ENCODE data around the gene ACOX2. TPM values are rescaled to one million over a fixed set of nuclear protein-coding genes. Genes with fewer than 3 reads are reported as not detected.

ACOX2 gene
- total and polyA plus RNA-seq, 2 of the 13 experiments (the other 11 are each of a cell fraction or from before 2014, with no cell fraction given) = 42.6 to 98.5 TPM

GRCh38 chr3:58575971-58576652, 39.1 kb upstream of the ACOX2 start (continued):
- TF ChIP-seq ZXDC (CRISPR knock-in tag; IDR thresholded peaks at IDR 0.05) = no peak
- no peak for TF ChIP-seq ZNF44 (CRISPR knock-in tag; IDR thresholded peaks at IDR 0.05)
- no peak for TF ChIP-seq AGO2 (optimal IDR thresholded peaks at IDR 0.05; ENCODE audit: low read depth, low read length)
- TF ChIP-seq IRF9 (CRISPR knock-in tag; IDR thresholded peaks at IDR 0.05; ENCODE audit: borderline replicate concordance) = no peak
- no peak for TF ChIP-seq NFYC (CRISPR knock-in tag; IDR thresholded peaks at IDR 0.05)
- no peak for TF ChIP-seq GATAD2A (CRISPR knock-in tag; IDR thresholded peaks at IDR 0.05)
- no peak for TF ChIP-seq ZNF792 (CRISPR knock-in tag; IDR thresholded peaks at IDR 0.05)
- no peak for TF ChIP-seq ZSCAN9 (CRISPR knock-in tag; IDR thresholded peaks at IDR 0.05; ENCODE audit: borderline replicate concordance)
- no peak for TF ChIP-seq STAG1 (CRISPR knock-in tag; IDR thresholded peaks at IDR 0.05)

GRCh38 chr3:58574682-58575081, 37.7 kb upstream of the ACOX2 start:
- intact Hi-C loops (cut with micrococcal nuclease; ENCODE audit: unreplicated experiment) (no loop called here), in situ Hi-C loops (cut with HindIII; ENCODE audit: extremely low pct_ligation_motif_present, low pct_unique_long_range_greater_than_20kb) (no loop called here)
- Histone ChIP-seq H3K4me3 (replicated peaks in 1 of 3; ENCODE audit: insufficient read depth in 1 of 3, low read depth in 2 of 3, low read length in 3 of 3) (no peak overlapping the region), H3K36me3 (replicated peaks in 1 of 2; ENCODE audit: control insufficient read depth in 1 of 2, insufficient read depth in 2 of 2, low read length in 2 of 2) (no peaks in the 10 kb centered on the region), H3K9ac (ENCODE audit: insufficient read depth, low read depth, low read length) (no peak overlapping the region), H3K4me1 (ENCODE audit: insufficient read depth, low read length) (no peaks in the 10 kb centered on the region), H3K27ac (ENCODE audit: extremely low read length, insufficient read depth, low read length) (no peak overlapping the region), H3K27me3 (ENCODE audit: control insufficient read depth in 1 of 2, insufficient read depth in 2 of 2, low read length in 2 of 2) (no peaks in the 10 kb centered on the region), H2AFZ (ENCODE audit: low read length) (no peak overlapping the region), H3K9me3 (ENCODE audit: low read length) (no peaks in the 10 kb centered on the region), H3K4me2 (ENCODE audit: low read depth, low read length) (no peak overlapping the region), H3K79me2 (ENCODE audit: insufficient read depth, low read length) (no peaks in the 10 kb centered on the region), H4K20me1 (ENCODE audit: insufficient read depth, low read length) (no peaks in the 10 kb centered on the region)
- ATAC-seq (no peak), FAIRE-seq (no peak), DNase-seq (ENCODE audit: low spot score) (no peak)
- 64% methylated on average over 4 of the region's 4 CpGs for WGBS (ENCODE audit: low lambda C conversion rate)
- BruUV-seq (replicated peaks) = no TSS peak
- ChIA-PET POLR2A (no interaction called here), CTCF (ENCODE audit: low intra/inter-chr PET ratio, low total read pairs) (no interaction called here)
- no peak for TF ChIP-seq TFDP1 (CRISPR knock-in tag; IDR thresholded peaks at IDR 0.05; ENCODE audit: borderline replicate concordance)
- TF ChIP-seq CBX1 (IDR thresholded peaks at IDR 0.05; ENCODE audit: low read depth) = no peak
- TF ChIP-seq MAFK (conservative IDR thresholded peaks at IDR 0.05 in 1 of 2, IDR thresholded peaks at IDR 0.05 in 1 of 2; ENCODE audit: low read length in 2 of 2) = no peak
- no peak for TF ChIP-seq ZNF512B (CRISPR knock-in tag; IDR thresholded peaks at IDR 0.05; ENCODE audit: borderline replicate concordance)
- no peak for TF ChIP-seq MTA1 (CRISPR knock-in tag; IDR thresholded peaks at IDR 0.05; ENCODE audit: borderline replicate concordance)
- no peak for TF ChIP-seq AGO2 (optimal IDR thresholded peaks at IDR 0.05; ENCODE audit: low read depth, low read length)
- TF ChIP-seq RARG (CRISPR knock-in tag; IDR thresholded peaks at IDR 0.05; ENCODE audit: low read depth) = no peak
